KOPT-K1 (cell line): ENCODE data around the gene IFNL3.
A peak's percentile ranks its signal among the peaks of the same experiment; 100 is the strongest.
"Not testable (repeated sequence)": the region's sequence is repeated elsewhere in the genome, so short reads cannot be mapped to it uniquely, and the experiment has no call there.

Source experiments
- H3K27ac ChIP-seq: fragments of 200-600 bp; sonication (generic); 2 replicates; pipeline ENCODE4 v1.5.1; 2016; ENCODE audit warnings: antibody characterized with exemption, mild to moderate bottlenecking, low read depth, low read length; ENCODE audit not compliant: poor library complexity, severe bottlenecking
- H3K36me3 ChIP-seq: fragments of 200-600 bp; sonication (generic); 2 replicates; pipeline ENCODE4 v1.5.1; 2017; ENCODE audit warnings: antibody characterized with exemption, mild to moderate bottlenecking, low read length, moderate library complexity; ENCODE audit not compliant: insufficient read depth
- H3K9me3 ChIP-seq: fragments of 200-600 bp; sonication (generic); 2 replicates; pipeline ENCODE4 v1.5.1; 2017; ENCODE audit warnings: antibody characterized with exemption, low read length, mild to moderate bottlenecking; ENCODE audit not compliant: insufficient read depth, poor library complexity, severe bottlenecking

IFNL3 gene

GRCh38 chr19:39263912-39264305 lies 19.1 kb upstream of the IFNL3 start:
- H3K36me3 ChIP-seq, result no peaks in the 10 kb centered on the region
- H3K27ac ChIP-seq, result no peak overlapping the region
- H3K9me3 ChIP-seq, result no peaks in the 10 kb centered on the region

DNA sequence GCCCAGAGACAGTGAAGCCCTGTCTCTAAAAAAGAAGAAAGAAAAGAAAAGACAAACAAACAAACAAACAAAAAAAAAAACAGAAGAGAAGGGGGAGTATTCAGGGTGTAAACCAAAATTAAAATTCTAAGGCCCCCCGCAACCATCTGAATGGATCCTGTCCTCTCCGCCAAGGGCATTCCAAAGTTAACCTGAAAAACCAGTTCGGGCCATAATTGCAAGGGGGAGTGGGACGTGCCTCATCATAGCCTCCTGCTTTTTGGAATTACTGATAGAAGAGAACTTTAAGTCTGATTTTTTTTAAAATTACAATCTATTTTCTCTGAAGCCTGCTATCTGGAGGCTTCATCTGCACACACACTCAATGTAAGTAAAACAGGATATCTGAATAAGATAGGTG lies 17.7 kb upstream of the IFNL3 start:
- Histone ChIP-seq H3K36me3 (no peaks in the 10 kb centered on the region), H3K27ac (no peak overlapping the region), H3K9me3 (no peaks in the 10 kb centered on the region)

GRCh38 chr19:39261704-39262103 lies 16.9 kb upstream of the IFNL3 start:
- no peak overlapping the region for H3K27ac ChIP-seq
- H3K36me3 ChIP-seq, result no peaks in the 10 kb centered on the region
- no peaks in the 10 kb centered on the region for H3K9me3 ChIP-seq

GRCh38 chr19:39257227-39257626 lies 12.4 kb upstream of the IFNL3 start:
- no peaks in the 10 kb centered on the region for H3K9me3 ChIP-seq
- H3K36me3 ChIP-seq, result no peaks in the 10 kb centered on the region
- H3K27ac ChIP-seq, result no peak overlapping the region

GRCh38 chr19:39254531-39255345 lies 9.9 kb upstream of the IFNL3 start:
- no peak overlapping the region for H3K27ac ChIP-seq
- no peaks in the 10 kb centered on the region for H3K36me3 ChIP-seq

GRCh38 chr19:39253374-39254149 lies 8.8 kb upstream of the IFNL3 start:
- Histone ChIP-seq H3K9me3 (no peaks in the 10 kb centered on the region), H3K36me3 (no peaks in the 10 kb centered on the region), H3K27ac (no peak overlapping the region)

More at GRCh38 chr19:39254531-39255345, 9.9 kb upstream of the IFNL3 start:
- H3K9me3 ChIP-seq, result no peaks in the 10 kb centered on the region

GRCh38 chr19:39252458-39252857 lies 7.7 kb upstream of the IFNL3 start:
- Histone ChIP-seq H3K36me3 (no peaks in the 10 kb centered on the region), H3K27ac (peak overlapping the region; percentile 5), H3K9me3 (no peaks in the 10 kb centered on the region)

DNA sequence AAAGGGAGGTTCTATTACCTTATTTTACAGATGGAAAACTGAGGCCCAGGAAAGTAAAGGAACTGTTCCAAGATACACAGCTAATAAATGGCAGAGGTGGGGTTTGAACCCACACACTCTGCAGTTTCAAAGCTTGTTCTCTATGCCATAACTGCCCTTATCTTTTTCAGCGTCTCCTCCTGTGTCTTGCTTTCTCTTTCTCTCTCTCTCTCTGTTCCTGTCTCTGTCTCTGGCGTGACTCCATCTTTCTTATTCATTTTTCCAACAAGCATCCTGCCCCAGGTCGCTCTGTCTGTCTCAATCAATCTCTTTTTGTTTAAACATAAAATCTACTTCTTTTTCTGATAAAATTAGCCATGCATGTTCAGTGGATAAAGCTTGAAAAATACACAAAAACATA lies 7.0 kb upstream of the IFNL3 start:
- Histone ChIP-seq H3K36me3 (no peaks in the 10 kb centered on the region), H3K9me3 (no peaks in the 10 kb centered on the region), H3K27ac (no peak overlapping the region)

DNA sequence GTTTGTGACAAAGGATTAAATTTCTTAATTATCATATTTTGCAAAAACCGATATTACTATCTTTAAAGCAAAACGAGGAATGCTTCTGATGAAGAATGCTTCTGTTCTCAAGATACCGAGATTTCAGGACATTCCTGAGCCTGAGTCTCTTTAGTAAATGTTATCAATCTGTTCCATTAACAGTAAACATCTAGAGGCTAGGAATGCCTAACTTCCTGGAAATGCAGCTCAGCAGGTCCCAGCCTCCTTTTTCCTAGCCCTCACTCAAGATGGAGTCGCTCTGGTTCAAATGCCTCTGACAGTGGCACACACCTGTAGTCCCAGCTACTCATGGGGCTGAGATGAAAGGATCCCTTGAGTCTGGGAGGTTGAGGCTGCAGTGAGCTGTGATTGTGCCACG lies 6.3 kb upstream of the IFNL3 start:
- no peaks in the 10 kb centered on the region for H3K36me3 ChIP-seq
- no peak overlapping the region for H3K27ac ChIP-seq
- no peaks in the 10 kb centered on the region for H3K9me3 ChIP-seq

DNA sequence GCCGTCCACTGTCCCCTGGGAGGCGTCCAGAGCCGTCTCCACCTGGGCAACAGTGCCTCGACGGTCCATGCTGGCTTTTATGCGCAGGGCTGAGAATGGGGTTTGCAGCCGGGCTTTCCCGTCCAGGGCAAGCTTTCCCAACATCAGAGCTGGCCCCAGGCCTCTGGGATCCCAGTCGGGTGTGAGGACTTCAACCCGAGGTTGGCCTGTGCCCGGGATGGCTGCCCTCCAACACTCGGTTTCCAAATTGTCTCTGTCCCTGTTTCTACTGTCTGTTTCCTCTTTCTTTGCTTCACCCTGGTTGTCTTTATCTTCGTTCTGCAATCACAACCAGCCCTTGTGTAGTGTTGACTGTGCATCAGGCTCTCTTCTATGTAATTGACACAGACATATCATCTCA lies 4.0 kb upstream of the IFNL3 start, which contains the start of gene IFNL4:
IFNL4 (minus strand) TSS at position 51 of the 400 bp plus-strand sequence.
- no peaks in the 10 kb centered on the region for H3K36me3 ChIP-seq
- H3K27ac ChIP-seq, result no peak within 1 kb of the TSS
- H3K9me3 ChIP-seq, result no peaks in the 10 kb centered on the region

DNA sequence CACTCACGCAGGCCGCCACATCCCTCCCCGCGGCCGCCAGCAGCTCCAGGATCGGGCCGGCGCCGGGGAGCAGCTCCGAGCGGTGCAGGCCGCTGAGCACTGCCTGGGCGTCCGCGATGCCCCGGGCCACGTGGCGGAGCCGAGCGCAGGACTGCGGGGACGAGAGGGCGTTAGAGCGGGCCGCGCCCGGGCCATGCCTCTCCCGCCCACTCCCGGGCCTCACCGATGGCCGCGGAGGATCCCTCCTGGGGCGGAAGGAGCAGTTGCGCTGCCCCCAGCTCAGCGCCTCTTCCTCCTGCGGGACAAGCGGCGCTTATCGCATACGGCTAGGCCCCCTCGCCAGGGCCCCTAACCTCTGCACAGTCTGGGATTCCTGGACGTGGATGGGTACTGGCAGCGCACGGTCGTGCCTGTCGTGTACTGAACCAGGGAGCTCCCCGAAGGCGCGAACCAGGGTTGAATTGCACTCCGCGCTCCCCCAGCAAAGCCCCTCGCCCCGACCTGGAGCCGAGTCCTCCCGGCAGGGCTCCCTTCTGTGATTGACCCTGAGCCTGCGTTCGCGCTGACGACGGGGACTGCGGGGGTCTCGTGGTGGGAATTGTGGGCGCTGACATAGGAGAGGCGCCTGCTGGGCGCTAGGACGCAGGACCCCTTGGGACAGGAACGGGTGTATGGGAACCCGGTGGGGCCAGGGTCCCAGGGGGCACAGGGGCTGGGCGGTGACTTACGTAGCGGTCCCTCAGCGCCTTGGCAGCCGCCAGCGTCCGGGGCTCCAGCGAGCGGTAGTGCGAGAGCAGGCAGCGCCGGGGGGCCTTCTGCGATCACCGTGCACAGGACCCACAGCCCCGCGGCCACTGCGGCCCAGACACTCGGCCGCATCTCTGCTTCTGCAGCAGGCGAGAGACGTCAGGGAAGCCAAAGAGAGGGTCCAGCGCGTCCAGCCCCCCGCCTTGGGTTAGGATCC lies 3.2 kb upstream of the IFNL3 start:
- H3K27ac ChIP-seq, result no peak overlapping the region
- H3K36me3 ChIP-seq, result no peaks in the 10 kb centered on the region
- H3K9me3 ChIP-seq, result no peaks in the 10 kb centered on the region

- Histone ChIP-seq H3K36me3 (no peaks in the 10 kb centered on the region), H3K9me3 (no peaks in the 10 kb centered on the region), H3K27ac (no peak overlapping the region)
Observed at GRCh38 chr19:39246951-39247669, 2.3 kb upstream of the IFNL3 start.

DNA sequence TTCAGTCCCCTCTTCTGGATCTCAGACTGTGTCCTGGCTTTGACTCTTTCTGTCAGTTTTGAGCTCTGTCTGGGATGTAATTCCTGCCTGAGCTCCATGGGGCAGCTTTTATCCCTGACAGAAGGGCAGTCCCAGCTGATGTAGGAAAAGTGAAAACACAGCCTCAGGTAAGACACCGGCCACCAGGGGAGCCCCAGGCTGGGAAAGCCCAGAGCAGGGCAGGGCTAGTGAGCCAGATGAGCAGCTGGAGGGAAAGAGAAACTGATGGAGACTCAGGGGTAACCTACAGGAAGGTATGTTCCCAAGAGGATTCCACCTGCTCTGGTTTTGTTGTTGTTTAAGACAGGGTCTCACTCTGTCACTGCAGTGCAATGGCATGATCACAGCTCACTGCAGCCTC lies 360 bp upstream of the IFNL3 start:
- H3K27ac ChIP-seq, H3K9me3 ChIP-seq: not testable (repeated sequence)

GRCh38 chr19:39243741-39244140 lies 1.1 kb downstream of the IFNL3 start:
- H3K27ac ChIP-seq, result not testable (repeated sequence)

More for the DNA sequence above, 360 bp upstream of the IFNL3 start:
- not testable (repeated sequence) for H3K36me3 ChIP-seq

More at GRCh38 chr19:39243741-39244140, 1.1 kb downstream of the IFNL3 start:
- not testable (repeated sequence) for H3K9me3 ChIP-seq, H3K36me3 ChIP-seq
